DOHH2 (cell line): ENCODE data around the gene CD99.
A peak's percentile ranks its signal among the peaks of the same experiment; 100 is the strongest.

Source experiments
- H3F3A ChIP-seq: fragments of 200-600 bp; sonication (generic), shearing (Covaris generic); 2 replicates; pipeline ENCODE4 v1.6.0; 2016; ENCODE audit warnings: antibody characterized with exemption, mild to moderate bottlenecking; ENCODE audit not compliant: control insufficient read depth, insufficient read depth
- H3K27ac ChIP-seq: fragments of 200-600 bp; sonication (generic); 2 replicates; pipeline ENCODE4 v1.5.1; 2014; ENCODE audit warnings: low read depth, mild to moderate bottlenecking, low read length, moderate library complexity
- H3K27me3 ChIP-seq: fragments of 200-600 bp; sonication (generic); 2 replicates; pipeline ENCODE4 v1.6.1; 2014; ENCODE audit warnings: mild to moderate bottlenecking, low read length, mixed read lengths; ENCODE audit not compliant: control insufficient read depth
- H3K36me3 ChIP-seq: fragments of 200-600 bp; sonication (generic); 2 replicates; pipeline ENCODE4 v1.6.1; 2014; ENCODE audit warnings: mild to moderate bottlenecking, low read length, moderate library complexity, mixed read lengths; ENCODE audit not compliant: control insufficient read depth
- H3K4me1 ChIP-seq: fragments of 200-600 bp; sonication (generic); 2 replicates; pipeline ENCODE4 v1.6.1; 2014; ENCODE audit warnings: mild to moderate bottlenecking, low read length, mixed read lengths; ENCODE audit not compliant: control insufficient read depth
- H3K4me2 ChIP-seq: fragments of 200-600 bp; sonication (generic); 2 replicates; pipeline ENCODE4 v1.6.0; 2014; ENCODE audit warnings: mild to moderate bottlenecking, low read length, moderate library complexity
- H3K4me3 ChIP-seq: fragments of 200-600 bp; sonication (generic); 2 replicates; pipeline ENCODE4 v1.5.1; 2014; ENCODE audit warnings: mild to moderate bottlenecking, low read length, mixed read lengths
- H3K79me2 ChIP-seq: fragments of 200-600 bp; sonication (generic); 2 replicates; pipeline ENCODE4 v1.6.1; 2014; ENCODE audit warnings: mild to moderate bottlenecking, low read length, mixed read lengths; ENCODE audit not compliant: control insufficient read depth
- H3K9me2 ChIP-seq: fragments of 200-600 bp; sonication (generic); replicated peaks from 2 replicates; pipeline ENCODE4 v1.6.1; 2014; ENCODE audit warnings: mild to moderate bottlenecking, low read length, mixed read lengths; ENCODE audit not compliant: control insufficient read depth
- H3K9me3 ChIP-seq: fragments of 200-600 bp; sonication (generic); 2 replicates; pipeline ENCODE4 v1.6.1; 2014; ENCODE audit warnings: antibody characterized with exemption, low read length, mixed read lengths; ENCODE audit not compliant: control insufficient read depth, insufficient read depth
- H4K20me1 ChIP-seq: fragments of 200-600 bp; sonication (generic); 2 replicates; pipeline ENCODE4 v1.6.0; 2014; ENCODE audit warnings: low read depth, mild to moderate bottlenecking, antibody characterized with exemption, low read length, moderate library complexity; ENCODE audit not compliant: control insufficient read depth, insufficient read depth
- CTCF ChIP-seq: fragments of 200-600 bp; sonication (generic); IDR thresholded peaks from one replicate; pipeline ENCODE4 v1.5.1; 2014; ENCODE audit warnings: antibody characterized with exemption, mild to moderate bottlenecking, low read depth, low read length; ENCODE audit not compliant: poor library complexity, severe bottlenecking
- EZH2phosphoT487 ChIP-seq: fragments of 200-600 bp; sonication (generic); IDR thresholded peaks from 2 replicates; pipeline ENCODE4 v1.6.1; 2017; ENCODE audit warnings: borderline replicate concordance, mild to moderate bottlenecking, antibody characterized with exemption, low read length, moderate library complexity, mixed read lengths

CD99 gene

GRCh38 chrX:2692221-2693112 lies 1.4 kb downstream of the CD99 start:
- Histone ChIP-seq H3K4me3 (peak overlapping the region; percentile 93), H3K4me2 (peak overlapping the region; percentile 72), H3K9me2 (no peaks in the 10 kb centered on the region), H3K36me3 (peaks cover 12% of the 10 kb centered on the region), H3K79me2 (peaks cover 61% of the 10 kb centered on the region), H3K27ac (peak overlapping the region; percentile 53), H3K4me1 (peaks cover 56% of the 10 kb centered on the region), H4K20me1 (peaks cover 13% of the 10 kb centered on the region), H3K9me3 (no peaks in the 10 kb centered on the region), H3K27me3 (peaks cover 3% of the 10 kb centered on the region; the same call in 1 of the 2 replicates), H3F3A (no peaks in the 10 kb centered on the region)
- TF ChIP-seq EZH2phosphoT487 (no peak), CTCF (no peak)

DNA sequence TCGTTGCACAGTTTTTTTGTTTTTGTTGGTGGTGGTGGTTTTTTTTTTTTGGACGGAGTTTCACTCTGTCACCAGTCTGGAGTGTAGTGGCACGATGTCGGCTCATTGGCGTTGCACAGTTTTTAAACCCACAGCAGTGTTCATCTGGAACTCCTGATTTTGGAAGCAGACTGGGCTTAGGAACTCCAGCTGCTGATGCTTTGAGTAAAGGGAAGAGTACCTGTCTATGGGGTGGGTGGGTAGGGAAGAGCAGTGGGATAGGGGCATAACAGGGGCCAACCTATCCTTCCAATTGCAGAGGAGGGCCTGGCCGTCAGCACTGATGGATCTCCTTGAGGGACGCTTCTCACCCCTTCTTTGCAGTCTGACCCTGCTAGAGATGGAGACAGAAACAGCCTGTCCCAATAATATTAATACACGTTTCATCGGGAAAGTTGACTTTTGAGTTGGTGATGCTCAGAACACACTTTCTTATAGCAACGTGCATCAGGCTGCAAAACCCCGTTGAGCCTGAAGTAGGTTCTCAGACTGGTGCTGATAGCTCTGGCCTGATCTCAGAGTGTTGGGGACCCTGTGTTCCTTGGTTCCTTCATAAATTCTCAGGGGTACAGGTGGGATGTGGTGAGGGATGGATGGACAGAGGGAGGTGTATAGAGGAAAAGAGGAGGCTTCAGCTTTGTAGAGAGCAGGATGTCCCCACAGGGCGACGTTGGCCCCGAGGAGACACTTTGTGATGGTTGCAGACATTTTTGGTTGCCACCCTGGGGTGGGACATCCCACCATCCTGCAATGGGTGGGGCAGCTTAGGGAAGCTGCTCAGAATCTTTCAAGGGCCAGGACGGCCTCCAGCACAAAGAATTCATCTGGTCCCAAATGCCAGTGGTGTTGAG lies 2.3 kb downstream of the CD99 start:
- H3K4me3 ChIP-seq = peak overlapping the region; percentile 93
- peaks cover 18% of the 10 kb centered on the region for H4K20me1 ChIP-seq
- H3K27ac ChIP-seq = no peak overlapping the region

GRCh38 chrX:2694914-2695267 lies 3.8 kb downstream of the CD99 start:
- Histone ChIP-seq H3K4me2 (no peak overlapping the region), H3K27me3 (peaks cover 3% of the 10 kb centered on the region; the same call in 1 of the 2 replicates), H3K4me3 (no peak overlapping the region), H3K4me1 (peaks cover 66% of the 10 kb centered on the region), H3K9me3 (no peaks in the 10 kb centered on the region), H4K20me1 (peaks cover 18% of the 10 kb centered on the region), H3K27ac (no peak overlapping the region), H3K79me2 (peaks cover 84% of the 10 kb centered on the region), H3K36me3 (peaks cover 18% of the 10 kb centered on the region), H3K9me2 (no peaks in the 10 kb centered on the region), H3F3A (no peaks in the 10 kb centered on the region)
- TF ChIP-seq EZH2phosphoT487 (no peak), CTCF (no peak)

More for the DNA sequence above, 2.3 kb downstream of the CD99 start:
- peaks cover 3% of the 10 kb centered on the region; the same call in 1 of the 2 replicates for H3K27me3 ChIP-seq
- no peaks in the 10 kb centered on the region for H3F3A ChIP-seq
- H3K36me3 ChIP-seq = peaks cover 13% of the 10 kb centered on the region
- H3K79me2 ChIP-seq = peaks cover 70% of the 10 kb centered on the region
- H3K9me3 ChIP-seq = no peaks in the 10 kb centered on the region
- peak overlapping the region; percentile 72 for H3K4me2 ChIP-seq
- no peaks in the 10 kb centered on the region for H3K9me2 ChIP-seq
- no peak for TF ChIP-seq EZH2phosphoT487
- TF ChIP-seq CTCF = no peak
- peaks cover 64% of the 10 kb centered on the region for H3K4me1 ChIP-seq
